H9 (cell line): ENCODE measurements around the gene IER5L. TPM values are rescaled to one million over a fixed set of nuclear protein-coding genes. Genes with fewer than 3 reads are reported as not detected.

Experiments used
- DNase-seq: peaks from one replicate; pipeline ENCODE4 v3.0.0-alpha.2; 2017
- H2AFZ ChIP-seq: one replicate; pipeline ENCODE4 v1.6.1; 2013; ENCODE audit warnings: mild to moderate bottlenecking, low read length, control low read depth, moderate library complexity
- H2AK5ac ChIP-seq: 2 replicates; pipeline ENCODE4 v1.6.1; 2013; ENCODE audit warnings: low read length, control low read depth, mixed read lengths; ENCODE audit not compliant: insufficient read length
- H2BK120ac ChIP-seq: one replicate; pipeline ENCODE4 v1.6.1; 2013; ENCODE audit warnings: low read depth, mild to moderate bottlenecking, low read length, control low read depth, inconsistent platforms; ENCODE audit not compliant: poor library complexity, severe bottlenecking
- H2BK12ac ChIP-seq: 2 replicates; pipeline ENCODE4 v1.6.1; 2013; ENCODE audit warnings: low read length, control low read depth, mixed read lengths, low read depth; ENCODE audit not compliant: insufficient read length
- H2BK15ac ChIP-seq: 2 replicates; pipeline ENCODE4 v1.6.1; 2013; ENCODE audit warnings: low read depth, low read length, control low read depth
- H2BK20ac ChIP-seq: one replicate; pipeline ENCODE4 v1.6.1; 2013; ENCODE audit warnings: low read depth, mild to moderate bottlenecking, low read length, control low read depth, inconsistent platforms; ENCODE audit not compliant: poor library complexity, severe bottlenecking
- H2BK5ac ChIP-seq: 2 replicates; pipeline ENCODE4 v1.6.1; 2013; ENCODE audit warnings: low read length, control low read depth, mixed read lengths; ENCODE audit not compliant: insufficient read length
- H3K14ac ChIP-seq: 2 replicates; pipeline ENCODE4 v1.6.1; 2013; ENCODE audit warnings: low read length, control low read depth; ENCODE audit not compliant: insufficient read depth
- H3K18ac ChIP-seq: 2 replicates; pipeline ENCODE4 v1.6.1; 2013; ENCODE audit warnings: low read depth, mild to moderate bottlenecking, mixed read lengths, low read length, control low read depth; ENCODE audit not compliant: insufficient read length
- H3K23ac ChIP-seq: 2 replicates; pipeline ENCODE4 v1.6.1; 2013; ENCODE audit warnings: low read length, control low read depth, mixed read lengths, low read depth; ENCODE audit not compliant: insufficient read length
- H3K23me2 ChIP-seq: 2 replicates; pipeline ENCODE4 v1.6.1; 2013; ENCODE audit warnings: low read depth, mild to moderate bottlenecking, mixed read lengths, low read length, control low read depth; ENCODE audit not compliant: insufficient read length, poor library complexity, severe bottlenecking
- H3K27ac ChIP-seq: 2 replicates; pipeline ENCODE4 v1.5.1; 2013; ENCODE audit warnings: low read length, control low read depth, mixed read lengths, low read depth; ENCODE audit not compliant: insufficient read length
- H3K27me3 ChIP-seq: 2 replicates; pipeline ENCODE4 v1.6.1; 2013; ENCODE audit warnings: low read length, control low read depth, inconsistent platforms; ENCODE audit not compliant: insufficient read depth
- H3K4ac ChIP-seq: 2 replicates; pipeline ENCODE4 v1.6.1; 2013; ENCODE audit warnings: low read depth, mild to moderate bottlenecking, control low read depth, inconsistent platforms, low read length, moderate library complexity
- H3K4me1 ChIP-seq: 2 replicates; pipeline ENCODE4 v1.6.1; 2013; ENCODE audit warnings: low read length, control low read depth, inconsistent platforms; ENCODE audit not compliant: insufficient read depth
- H3K4me2 ChIP-seq: 2 replicates; pipeline ENCODE4 v1.6.1; 2013; ENCODE audit warnings: low read length, control low read depth, mixed read lengths; ENCODE audit not compliant: insufficient read length, insufficient read depth
- H3K56ac ChIP-seq: 2 replicates; pipeline ENCODE4 v1.6.1; 2013; ENCODE audit warnings: low read depth, mild to moderate bottlenecking, mixed read lengths, low read length, control low read depth; ENCODE audit not compliant: insufficient read length
- H3K79me1 ChIP-seq: 2 replicates; pipeline ENCODE4 v1.6.1; 2013; ENCODE audit warnings: low read depth, mild to moderate bottlenecking, moderate library complexity, low read length, control low read depth, inconsistent platforms; ENCODE audit not compliant: insufficient read depth, poor library complexity, severe bottlenecking
- H3K79me2 ChIP-seq: 2 replicates; pipeline ENCODE4 v1.6.1; 2013; ENCODE audit warnings: low read length, control low read depth, inconsistent platforms; ENCODE audit not compliant: insufficient read depth
- H3K9ac ChIP-seq: 2 replicates; pipeline ENCODE4 v1.6.1; 2013; ENCODE audit warnings: low read length, control low read depth, mixed read lengths; ENCODE audit not compliant: insufficient read length; ENCODE audit errors: extremely low read depth
- H3K9me3 ChIP-seq: one replicate; pipeline ENCODE4 v1.6.1; 2013; ENCODE audit warnings: low read depth, low read length, inconsistent platforms; ENCODE audit not compliant: control insufficient read depth
- H3T11ph ChIP-seq: one replicate; pipeline ENCODE4 v1.6.1; 2013; ENCODE audit warnings: mild to moderate bottlenecking, low read length, control low read depth, inconsistent platforms
- H4K20me1 ChIP-seq: one replicate; pipeline ENCODE4 v1.6.1; 2013; ENCODE audit not compliant: control insufficient read depth, insufficient read length, insufficient read depth
- H4K5ac ChIP-seq: 2 replicates; pipeline ENCODE4 v1.6.1; 2013; ENCODE audit warnings: low read depth, mild to moderate bottlenecking, mixed read lengths, low read length, control low read depth; ENCODE audit not compliant: insufficient read length
- H4K8ac ChIP-seq: replicated peaks from 2 replicates; pipeline ENCODE4 v1.6.1; 2013; ENCODE audit warnings: low read length, control low read depth, mixed read lengths, low read depth; ENCODE audit not compliant: insufficient read length
- H4K91ac ChIP-seq: 2 replicates; pipeline ENCODE4 v1.6.1; 2013; ENCODE audit warnings: low read depth, mild to moderate bottlenecking, moderate library complexity, mixed read lengths, low read length, control low read depth; ENCODE audit not compliant: insufficient read length
- H3K27ac Mint-ChIP-seq, 3 experiments: 2 replicates in 2 of 3; 3 replicates in 1 of 3; pipeline ENCODE4 v1.8.0; 2020 to 2021; ENCODE audit warnings: mixed read lengths in 3 of 3, mild to moderate bottlenecking in 1 of 3, moderate library complexity in 1 of 3
- H3K27me3 Mint-ChIP-seq: 2 replicates; pipeline ENCODE4 v1.8.0; 2021; ENCODE audit warnings: low read depth, mild to moderate bottlenecking, moderate library complexity, mixed read lengths
- H3K36me3 Mint-ChIP-seq, 3 experiments: 2 replicates in 2 of 3; 3 replicates in 1 of 3; pipeline ENCODE4 v1.8.0; 2020 to 2021; ENCODE audit warnings: low read depth in 3 of 3, mixed read lengths in 3 of 3; ENCODE audit not compliant: insufficient read depth in 1 of 3
- H3K4me1 Mint-ChIP-seq, 2 experiments: 2 replicates each; pipeline ENCODE4 v1.8.0; 2020; ENCODE audit warnings: mixed read lengths in 2 of 2
- H3K4me3 Mint-ChIP-seq, 2 experiments: 2 replicates in 1 of 2; 3 replicates in 1 of 2; pipeline ENCODE4 v1.8.0; 2020 to 2021; ENCODE audit warnings: mild to moderate bottlenecking in 2 of 2, mixed read lengths in 2 of 2, moderate library complexity in 1 of 2
- H3K9me3 Mint-ChIP-seq, 2 experiments: 2 replicates in 1 of 2; 3 replicates in 1 of 2; pipeline ENCODE4 v1.8.0; 2020; ENCODE audit warnings: mild to moderate bottlenecking in 2 of 2, mixed read lengths in 2 of 2, moderate library complexity in 1 of 2
- CTCF ChIP-seq: fragments of 200-600 bp; sonication (generic); conservative IDR thresholded peaks from 3 replicates; pipeline ENCODE4 v1.8.0; 2021; ENCODE audit warnings: antibody characterized with exemption, mild to moderate bottlenecking
- WGBS: extraction: QIAGEN DNeasy Blood & Tissue Kit; methylation state at CpG from one replicate; pipeline ENCODE4 v1.1.7; 2013; ENCODE audit warnings: missing lambda C conversion rate, low lambda C conversion rate, mixed read lengths; ENCODE audit not compliant: insufficient read length; ENCODE audit errors: extremely low coverage; 5-methylcytosine and 5-hydroxymethylcytosine counted together
- total RNA-seq: library from RNA; stranded (reverse); gene quantifications from 2 replicates; pipeline ENCODE4 v1.2.1, GENCODE V29; 2021

The IER5L gene
- total RNA-seq, 1 experiment from 2014 or later: 1.0 TPM

GRCh38 chr9:129128689-129129088, 49.4 kb downstream of the IER5L start:
- no peak overlapping the region for H4K91ac ChIP-seq
- H3K9me3 ChIP-seq: no peaks in the 10 kb centered on the region
- no peak overlapping the region for H3T11ph ChIP-seq
- H2BK120ac ChIP-seq: no peak overlapping the region
- H3K79me2 ChIP-seq: peaks cover 2% of the 10 kb centered on the region; the same call in 1 of the 2 replicates
- no peak overlapping the region; a peak in 1 of 7 replicates for H3K27ac Mint-ChIP-seq
- no peaks in the 10 kb centered on the region for H3K23me2 ChIP-seq
- no peaks in the 10 kb centered on the region for H4K20me1 ChIP-seq
- no peak overlapping the region for H3K27ac ChIP-seq
- no peak overlapping the region for H4K5ac ChIP-seq
- no peak overlapping the region for H3K9ac ChIP-seq
- DNase-seq: no peak
- H3K4me2 ChIP-seq: no peak overlapping the region
- H2BK20ac ChIP-seq: no peak overlapping the region
- no peak overlapping the region for H2BK12ac ChIP-seq
- no peak overlapping the region for H3K4ac ChIP-seq
- no peak overlapping the region for H3K14ac ChIP-seq
- H3K4me1 Mint-ChIP-seq: peaks cover 18 to 29% of the 10 kb centered on the region in 2 experiments
- peaks cover 15 to 57% (median 48%) of the 10 kb centered on the region in 3 experiments for H3K36me3 Mint-ChIP-seq
- no peaks in the 10 kb centered on the region; the same call in 1 of the 2 replicates for H3K27me3 Mint-ChIP-seq
- H2BK5ac ChIP-seq: no peak overlapping the region
- no CpG with 5 or more reads among the region's 5 CpGs for WGBS
- H3K4me1 ChIP-seq: peaks cover 6% of the 10 kb centered on the region; the same call in 1 of the 2 replicates
- TF ChIP-seq CTCF: no peak
- no peak overlapping the region for H4K8ac ChIP-seq
- no peak overlapping the region for H3K4me3 Mint-ChIP-seq
- H3K79me1 ChIP-seq: no peaks in the 10 kb centered on the region
- no peak overlapping the region for H3K18ac ChIP-seq
- H2AFZ ChIP-seq: no peak overlapping the region
- H2AK5ac ChIP-seq: no peak overlapping the region
- no peaks in the 10 kb centered on the region for H3K27me3 ChIP-seq
- no peaks in the 10 kb centered on the region for H3K9me3 Mint-ChIP-seq
- no peak overlapping the region for H3K23ac ChIP-seq
- H3K56ac ChIP-seq: no peak overlapping the region
- no peak overlapping the region for H2BK15ac ChIP-seq
